ENCODE results near the gene BABAM2. TPM values are rescaled to one million over a fixed set of nuclear protein-coding genes. Genes with fewer than 3 reads are reported as not detected.

The BABAM2 gene
- total RNA-seq, 3 donors from 2014 or later, result 34.8 to 42.4 (median 41.3) TPM

DNA sequence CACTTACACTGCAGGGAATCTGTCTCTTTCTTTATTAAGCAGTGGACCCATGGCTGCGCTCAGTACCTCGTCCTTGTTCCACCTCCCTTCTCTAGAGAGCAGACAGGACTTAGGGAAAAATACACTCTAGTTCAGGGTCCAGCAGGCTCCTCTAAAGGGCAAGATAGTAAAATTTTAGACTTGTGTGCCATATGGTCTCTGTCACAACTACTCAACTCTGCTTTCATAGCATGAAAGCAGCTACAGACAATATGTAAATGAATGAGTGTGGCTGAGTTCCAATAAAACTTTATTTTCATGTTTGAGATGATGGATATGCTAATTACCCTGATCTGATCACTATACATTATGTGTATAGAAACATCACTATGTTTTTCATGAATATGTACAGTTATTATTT, 163.1 kb downstream of the BABAM2 start:
- ATAC-seq, result no peak
- H3K4me3 ChIP-seq, result no peak overlapping the region
- H3K9me3 ChIP-seq, result no peaks in the 10 kb centered on the region
- no peaks in the 10 kb centered on the region for H3K4me1 ChIP-seq (ENCODE audit: low read depth)
- intact Hi-C loops (cut with DNase I, micrococcal nuclease), result no loop called here
- DNase-seq, result no peak
- H3K36me3 ChIP-seq (ENCODE audit: low read depth), result no peaks in the 10 kb centered on the region
- TF ChIP-seq, protein P1, sequence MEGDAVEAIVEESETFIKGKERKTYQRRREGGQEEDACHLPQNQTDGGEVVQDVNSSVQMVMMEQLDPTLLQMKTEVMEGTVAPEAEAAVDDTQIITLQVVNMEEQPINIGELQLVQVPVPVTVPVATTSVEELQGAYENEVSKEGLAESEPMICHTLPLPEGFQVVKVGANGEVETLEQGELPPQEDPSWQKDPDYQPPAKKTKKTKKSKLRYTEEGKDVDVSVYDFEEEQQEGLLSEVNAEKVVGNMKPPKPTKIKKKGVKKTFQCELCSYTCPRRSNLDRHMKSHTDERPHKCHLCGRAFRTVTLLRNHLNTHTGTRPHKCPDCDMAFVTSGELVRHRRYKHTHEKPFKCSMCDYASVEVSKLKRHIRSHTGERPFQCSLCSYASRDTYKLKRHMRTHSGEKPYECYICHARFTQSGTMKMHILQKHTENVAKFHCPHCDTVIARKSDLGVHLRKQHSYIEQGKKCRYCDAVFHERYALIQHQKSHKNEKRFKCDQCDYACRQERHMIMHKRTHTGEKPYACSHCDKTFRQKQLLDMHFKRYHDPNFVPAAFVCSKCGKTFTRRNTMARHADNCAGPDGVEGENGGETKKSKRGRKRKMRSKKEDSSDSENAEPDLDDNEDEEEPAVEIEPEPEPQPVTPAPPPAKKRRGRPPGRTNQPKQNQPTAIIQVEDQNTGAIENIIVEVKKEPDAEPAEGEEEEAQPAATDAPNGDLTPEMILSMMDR (IDR thresholded peaks at IDR 0.05), result no peak

DNA sequence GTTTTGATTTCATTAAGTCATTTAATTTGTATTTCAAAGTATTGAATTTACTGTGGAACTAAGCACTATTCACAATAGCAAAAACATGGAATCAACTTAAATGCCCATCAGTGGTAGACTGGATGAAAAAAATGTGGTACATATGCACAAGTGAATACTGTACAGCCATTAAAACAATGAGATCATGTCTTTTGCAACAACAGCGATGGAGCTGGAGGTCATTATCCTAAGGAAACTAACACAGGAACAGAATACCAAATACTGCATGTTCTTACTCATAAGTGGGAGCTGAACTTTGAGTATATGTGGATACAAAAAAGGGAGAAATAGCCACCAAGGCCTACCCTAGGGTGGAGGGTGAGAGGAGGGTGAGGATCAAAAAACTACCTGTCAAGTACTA, 164.4 kb downstream of the BABAM2 start:
- H3K9me3 ChIP-seq, result no peaks in the 10 kb centered on the region
- no peak overlapping the region for H3K4me3 ChIP-seq
- no peak for ATAC-seq
- H3K36me3 ChIP-seq (ENCODE audit: low read depth), result no peaks in the 10 kb centered on the region
- intact Hi-C loops (cut with DNase I, micrococcal nuclease), result no loop called here
- H3K4me1 ChIP-seq (ENCODE audit: low read depth), result no peaks in the 10 kb centered on the region
- TF ChIP-seq, protein P1 (IDR thresholded peaks at IDR 0.05), result no peak
- no peak for DNase-seq

DNA sequence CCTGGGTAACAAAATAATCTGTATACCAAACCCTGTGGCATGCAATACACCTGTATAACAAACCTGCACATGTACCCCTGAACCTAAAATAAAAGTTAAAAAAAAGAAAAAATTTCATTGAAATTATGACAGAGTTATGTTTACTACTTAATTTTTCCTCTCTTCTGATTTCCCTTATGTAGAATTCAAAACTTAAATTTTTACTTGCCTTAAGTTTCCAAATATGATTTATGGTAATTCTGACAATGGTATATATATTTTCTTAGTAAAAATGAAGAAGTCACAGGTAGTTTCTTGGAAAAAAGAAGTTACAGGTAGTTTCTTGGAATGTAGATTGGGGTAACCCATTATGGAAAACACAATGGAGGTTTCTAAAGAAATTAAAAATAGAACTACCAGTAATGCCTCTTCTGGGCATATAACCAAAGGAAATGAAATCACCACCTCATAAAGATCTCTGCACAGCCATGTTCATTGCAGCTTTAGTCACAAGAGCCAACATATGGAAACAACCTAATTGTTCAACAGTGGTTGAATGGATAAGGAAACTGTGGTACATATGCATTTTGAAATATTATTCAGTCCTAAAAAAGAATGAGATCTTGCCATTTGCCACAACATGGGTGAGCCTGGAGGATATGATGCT, 164.9 kb downstream of the BABAM2 start:
- Histone ChIP-seq H3K36me3 (ENCODE audit: low read depth) (no peaks in the 10 kb centered on the region), H3K4me1 (ENCODE audit: low read depth) (no peaks in the 10 kb centered on the region), H3K9me3 (no peaks in the 10 kb centered on the region), H3K4me3 (no peak overlapping the region)
- no peak for DNase-seq
- ATAC-seq, result no peak
- TF ChIP-seq, protein P1 (IDR thresholded peaks at IDR 0.05), result no peak
- intact Hi-C loops (cut with DNase I, micrococcal nuclease), result no loop called here

DNA sequence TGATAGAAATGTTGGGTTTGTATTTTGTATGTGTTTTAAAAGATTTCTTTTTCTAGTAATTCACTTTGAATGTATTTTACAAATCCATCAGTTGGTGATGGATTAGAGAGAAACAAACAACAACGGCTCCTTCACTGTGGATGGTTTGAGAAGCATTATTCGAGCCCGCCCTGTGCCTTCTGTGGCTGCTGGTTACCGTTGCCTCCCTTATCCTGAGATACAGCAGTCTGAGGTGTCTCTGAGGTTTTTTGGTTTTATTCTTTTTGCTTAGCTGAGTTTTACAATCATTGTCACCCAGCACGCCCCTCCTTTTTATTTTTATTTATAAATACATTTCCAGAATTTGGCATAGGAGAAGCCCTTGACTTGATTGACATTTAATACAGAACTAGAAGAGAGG, 168.3 kb downstream of the BABAM2 start:
- Histone ChIP-seq H3K4me1 (ENCODE audit: low read depth) (no peaks in the 10 kb centered on the region), H3K36me3 (ENCODE audit: low read depth) (no peaks in the 10 kb centered on the region), H3K9me3 (no peaks in the 10 kb centered on the region), H3K4me3 (no peak overlapping the region)
- DNase-seq, result no peak
- intact Hi-C loops (cut with DNase I, micrococcal nuclease), result no loop called here
- TF ChIP-seq, protein P1 (IDR thresholded peaks at IDR 0.05), result no peak
- ATAC-seq, result no peak

DNA sequence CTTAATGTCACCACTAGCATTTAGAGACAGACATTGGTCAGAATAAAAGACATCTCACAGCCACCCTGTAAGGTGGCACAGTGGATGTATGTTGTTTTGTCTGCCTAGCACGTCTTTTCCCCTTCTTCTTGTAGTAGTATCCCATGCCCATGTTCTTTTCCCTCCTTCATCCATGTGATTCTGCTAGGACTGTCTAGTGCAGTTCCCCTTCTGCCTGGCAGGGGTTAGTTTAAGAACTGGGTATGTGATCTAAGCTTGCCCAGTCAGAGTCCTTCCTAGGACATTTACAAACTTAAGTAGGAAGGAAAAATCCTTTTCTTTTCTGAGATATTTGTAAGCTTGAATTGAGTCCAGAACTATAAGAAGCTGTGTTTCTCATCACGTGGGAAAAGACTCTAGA, 172.3 kb downstream of the BABAM2 start:
- TF ChIP-seq, protein P1 (IDR thresholded peaks at IDR 0.05), result no peak
- peaks cover 5% of the 10 kb centered on the region for H3K4me1 ChIP-seq (ENCODE audit: low read depth)
- no peaks in the 10 kb centered on the region for H3K36me3 ChIP-seq (ENCODE audit: low read depth)

More for the DNA sequence above, 172.3 kb downstream of the BABAM2 start:
- no peaks in the 10 kb centered on the region for H3K9me3 ChIP-seq
- DNase-seq (no peak), ATAC-seq (no peak)
- intact Hi-C loops (cut with DNase I, micrococcal nuclease), result no loop called here
- no peak overlapping the region for H3K4me3 ChIP-seq

Measured in mucosa of descending colon (tissue), 3 donors.